Measurements from ENCODE around the gene TTC19.

Gene TTC19

DNA sequence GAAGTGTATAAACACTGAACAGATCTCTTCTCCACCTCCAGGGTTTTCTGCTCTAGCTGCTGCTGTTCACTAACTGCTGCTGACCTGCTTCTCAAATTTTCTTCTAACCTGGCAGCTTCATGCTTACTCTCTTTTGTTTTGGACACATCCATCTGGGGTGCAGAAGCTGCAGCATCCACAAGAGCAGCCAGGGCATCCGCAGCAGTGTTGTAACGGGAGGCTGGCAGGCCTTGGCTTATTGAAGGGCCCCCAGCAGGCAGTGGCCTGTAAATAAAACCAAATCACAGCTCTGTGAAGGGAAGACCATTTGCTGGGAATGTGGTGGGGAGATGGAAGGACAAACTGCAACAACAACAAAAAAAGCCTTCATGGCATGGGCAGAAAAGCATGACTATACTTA, 62.0 kb downstream of the TTC19 start:
- H3K27ac ChIP-seq (ENCODE audit: insufficient read depth in 1 of 2, low read depth in 1 of 2, low read length in 2 of 2, poor library complexity in 1 of 2, severe bottlenecking in 2 of 2): no peak overlapping the region
- no peak overlapping the region for H3K4me3 ChIP-seq (ENCODE audit: control insufficient read depth in 1 of 7, extremely low read depth in 1 of 7, insufficient read depth in 4 of 7, low read depth in 2 of 7, low read length in 6 of 7)
- CTCF ChIA-PET: no interaction called here
- H3K36me3 ChIP-seq (ENCODE audit: control insufficient read depth in 4 of 4, insufficient read depth in 4 of 4, low read length in 3 of 4): peaks cover 35 to 86% (median 59%) of the 10 kb centered on the region in 4 experiments
- DNase-seq: no peak
- POLR2A ChIA-PET: interaction anchor here (0.5 kb wide), 1 partner anchor 30 kb away, joined by 3 read pairs; no protein-coding TSS in a partner anchor
- H3K4me1 ChIP-seq (ENCODE audit: control extremely low read depth in 1 of 4, control insufficient read depth in 4 of 4, insufficient read depth in 4 of 4, low read length in 3 of 4): no peaks in the 10 kb centered on the region
- no peaks in the 10 kb centered on the region for H3K9me3 ChIP-seq (ENCODE audit: control extremely low read depth in 1 of 5, control insufficient read depth in 4 of 5, insufficient read depth in 2 of 5, low read depth in 1 of 5, low read length in 4 of 5)
- H3K27me3 ChIP-seq (replicated peaks in 2 of 5; ENCODE audit: control insufficient read depth in 4 of 5, insufficient read depth in 5 of 5, low read length in 4 of 5): no peaks in the 10 kb centered on the region
- WGBS (ENCODE audit: insufficient coverage): no CpG with 5 or more reads among the region's 2 CpGs

DNA sequence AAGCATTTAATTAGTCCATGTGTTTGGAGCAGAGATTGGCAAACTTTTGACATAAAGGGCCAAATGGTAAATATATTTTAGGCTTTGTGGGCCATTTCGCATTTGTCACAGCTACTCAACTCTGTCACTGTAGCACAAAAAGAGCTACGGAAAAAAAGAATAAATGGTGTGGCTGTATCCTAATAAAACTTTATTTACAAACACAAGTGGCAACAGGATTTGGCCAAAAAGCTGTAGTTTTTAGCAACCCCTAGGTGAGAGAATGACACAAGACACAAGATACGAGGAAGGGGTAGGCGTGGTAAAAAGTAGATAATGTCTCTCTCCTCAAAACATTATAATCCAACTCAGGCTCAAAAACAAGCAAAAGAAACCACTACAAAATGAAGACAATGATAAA, 66.5 kb downstream of the TTC19 start:
- Histone ChIP-seq H3K36me3 (ENCODE audit: control insufficient read depth in 4 of 4, insufficient read depth in 4 of 4, low read length in 3 of 4) (peaks cover 32 to 85% (median 61%) of the 10 kb centered on the region in 4 experiments), H3K9me3 (ENCODE audit: control extremely low read depth in 1 of 5, control insufficient read depth in 4 of 5, insufficient read depth in 2 of 5, low read depth in 1 of 5, low read length in 4 of 5) (no peaks in the 10 kb centered on the region), H3K4me3 (ENCODE audit: control insufficient read depth in 1 of 7, extremely low read depth in 1 of 7, insufficient read depth in 4 of 7, low read depth in 2 of 7, low read length in 6 of 7) (no peak overlapping the region), H3K27me3 (replicated peaks in 2 of 5; ENCODE audit: control insufficient read depth in 4 of 5, insufficient read depth in 5 of 5, low read length in 4 of 5) (no peaks in the 10 kb centered on the region), H3K27ac (ENCODE audit: insufficient read depth in 1 of 2, low read depth in 1 of 2, low read length in 2 of 2, poor library complexity in 1 of 2, severe bottlenecking in 2 of 2) (no peak overlapping the region), H3K4me1 (ENCODE audit: control extremely low read depth in 1 of 4, control insufficient read depth in 4 of 4, insufficient read depth in 4 of 4, low read length in 3 of 4) (no peaks in the 10 kb centered on the region)
- CTCF ChIA-PET: no interaction called here
- DNase-seq: no peak
- no CpG with 5 or more reads among the region's 4 CpGs for WGBS (ENCODE audit: insufficient coverage)
- POLR2A ChIA-PET: no interaction called here

DNA sequence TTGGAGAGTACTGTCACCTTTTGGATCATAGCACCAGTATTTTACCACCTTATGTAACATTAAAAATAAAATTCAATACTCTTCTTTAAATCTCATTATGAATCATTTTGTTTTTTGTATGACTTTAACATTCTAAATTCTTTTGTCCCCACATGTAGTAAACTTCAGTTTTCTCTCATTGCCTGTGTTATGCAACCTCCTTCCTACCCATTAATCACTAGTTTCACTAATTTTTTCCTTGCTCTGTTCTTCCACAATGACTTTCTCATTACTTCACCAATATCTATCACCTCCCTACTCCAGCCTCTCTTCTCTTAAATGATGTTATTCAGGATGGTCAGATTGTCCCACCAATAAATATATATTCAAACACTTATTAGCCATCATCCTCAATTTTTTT, 68.7 kb downstream of the TTC19 start:
- Histone ChIP-seq H3K36me3 (ENCODE audit: control insufficient read depth in 4 of 4, insufficient read depth in 4 of 4, low read length in 3 of 4) (peaks cover 29 to 82% (median 59%) of the 10 kb centered on the region in 4 experiments), H3K9me3 (ENCODE audit: control extremely low read depth in 1 of 5, control insufficient read depth in 4 of 5, insufficient read depth in 2 of 5, low read depth in 1 of 5, low read length in 4 of 5) (no peaks in the 10 kb centered on the region), H3K4me1 (ENCODE audit: control extremely low read depth in 1 of 4, control insufficient read depth in 4 of 4, insufficient read depth in 4 of 4, low read length in 3 of 4) (no peaks in the 10 kb centered on the region), H3K27me3 (replicated peaks in 2 of 5; ENCODE audit: control insufficient read depth in 4 of 5, insufficient read depth in 5 of 5, low read length in 4 of 5) (no peaks in the 10 kb centered on the region), H3K27ac (ENCODE audit: insufficient read depth in 1 of 2, low read depth in 1 of 2, low read length in 2 of 2, poor library complexity in 1 of 2, severe bottlenecking in 2 of 2) (no peak overlapping the region), H3K4me3 (ENCODE audit: control insufficient read depth in 1 of 7, extremely low read depth in 1 of 7, insufficient read depth in 4 of 7, low read depth in 2 of 7, low read length in 6 of 7) (no peak overlapping the region)
- ChIA-PET CTCF (interaction anchor here (0.8 kb wide), 1 partner anchor 87 kb away, joined by 3 read pairs; no protein-coding TSS in a partner anchor), POLR2A (no interaction called here)
- DNase-seq: no peak

DNA sequence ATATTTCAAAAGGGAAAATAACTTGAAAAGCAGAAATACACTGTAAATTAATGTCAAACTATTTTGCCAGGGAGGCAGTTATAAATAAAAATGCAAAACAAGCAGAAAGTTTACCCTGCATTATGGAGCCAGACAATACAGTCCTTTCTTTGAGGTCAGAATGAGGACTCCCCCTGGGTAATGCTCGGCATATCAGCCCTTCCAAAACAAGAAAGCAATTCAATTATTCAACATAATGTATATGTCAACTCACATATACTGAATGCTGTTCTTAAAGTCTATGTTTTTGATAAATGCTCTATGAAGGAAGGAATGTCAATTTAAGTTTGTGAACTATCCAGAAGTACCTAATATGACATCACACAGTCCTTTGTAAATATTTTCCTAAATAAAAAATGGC, 72.4 kb downstream of the TTC19 start:
- peaks cover 20 to 84% (median 55%) of the 10 kb centered on the region in 4 experiments for H3K36me3 ChIP-seq (ENCODE audit: control insufficient read depth in 4 of 4, insufficient read depth in 4 of 4, low read length in 3 of 4)
- DNase-seq: no peak
- H3K27ac ChIP-seq (ENCODE audit: insufficient read depth in 1 of 2, low read depth in 1 of 2, low read length in 2 of 2, poor library complexity in 1 of 2, severe bottlenecking in 2 of 2): no peak overlapping the region
- no peaks in the 10 kb centered on the region for H3K27me3 ChIP-seq (replicated peaks in 2 of 5; ENCODE audit: control insufficient read depth in 4 of 5, insufficient read depth in 5 of 5, low read length in 4 of 5)
- H3K9me3 ChIP-seq (ENCODE audit: control extremely low read depth in 1 of 5, control insufficient read depth in 4 of 5, insufficient read depth in 2 of 5, low read depth in 1 of 5, low read length in 4 of 5): no peaks in the 10 kb centered on the region
- CTCF ChIA-PET: interaction anchor here (0.7 to 2.5 kb wide), 2 partner anchors 10 to 14 kb away, joined by 3 to 10 read pairs; no protein-coding TSS in a partner anchor
- POLR2A ChIA-PET: no interaction called here
- WGBS (ENCODE audit: insufficient coverage): 100% methylated on average over 1 of the region's 1 CpG
- no peaks in the 10 kb centered on the region for H3K4me1 ChIP-seq (ENCODE audit: control extremely low read depth in 1 of 4, control insufficient read depth in 4 of 4, insufficient read depth in 4 of 4, low read length in 3 of 4)
- no peak overlapping the region for H3K4me3 ChIP-seq (ENCODE audit: control insufficient read depth in 1 of 7, extremely low read depth in 1 of 7, insufficient read depth in 4 of 7, low read depth in 2 of 7, low read length in 6 of 7)

DNA sequence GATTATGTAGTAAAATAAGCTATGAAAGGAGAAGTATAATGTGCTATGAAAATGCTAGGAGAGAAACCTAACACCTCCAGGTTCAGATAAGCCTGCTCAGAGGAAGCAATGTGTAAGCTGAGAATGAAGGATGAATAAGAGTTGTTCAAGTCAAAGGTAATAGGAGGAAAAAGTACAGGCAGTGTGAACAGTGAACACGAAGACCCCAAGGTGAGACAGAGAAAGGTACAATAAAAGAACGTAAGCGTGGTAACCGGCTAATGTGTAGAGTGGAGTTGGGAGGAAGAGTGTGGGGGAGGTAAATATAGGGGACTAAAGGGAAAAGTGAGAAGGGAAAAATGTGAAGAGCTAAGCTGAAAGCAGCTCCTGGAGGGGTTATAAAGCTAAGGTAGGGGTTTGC, 74.2 kb downstream of the TTC19 start:
- Histone ChIP-seq H3K9me3 (ENCODE audit: control extremely low read depth in 1 of 5, control insufficient read depth in 4 of 5, insufficient read depth in 2 of 5, low read depth in 1 of 5, low read length in 4 of 5) (no peaks in the 10 kb centered on the region), H3K27me3 (replicated peaks in 2 of 5; ENCODE audit: control insufficient read depth in 4 of 5, insufficient read depth in 5 of 5, low read length in 4 of 5) (no peaks in the 10 kb centered on the region), H3K4me1 (ENCODE audit: control extremely low read depth in 1 of 4, control insufficient read depth in 4 of 4, insufficient read depth in 4 of 4, low read length in 3 of 4) (no peaks in the 10 kb centered on the region), H3K36me3 (ENCODE audit: control insufficient read depth in 4 of 4, insufficient read depth in 4 of 4, low read length in 3 of 4) (peaks cover 22 to 82% (median 55%) of the 10 kb centered on the region in 4 experiments), H3K4me3 (ENCODE audit: control insufficient read depth in 1 of 7, extremely low read depth in 1 of 7, insufficient read depth in 4 of 7, low read depth in 2 of 7, low read length in 6 of 7) (no peak overlapping the region), H3K27ac (ENCODE audit: insufficient read depth in 1 of 2, low read depth in 1 of 2, low read length in 2 of 2, poor library complexity in 1 of 2, severe bottlenecking in 2 of 2) (no peak overlapping the region)
- ChIA-PET POLR2A (no interaction called here), CTCF (interaction anchor here (0.6 to 0.9 kb wide), 2 partner anchors 26 to 151 kb away, joined by 3 read pairs; no protein-coding TSS in a partner anchor)
- 100% methylated on average over 4 of the region's 4 CpGs for WGBS (ENCODE audit: insufficient coverage)
- no peak for DNase-seq

DNA sequence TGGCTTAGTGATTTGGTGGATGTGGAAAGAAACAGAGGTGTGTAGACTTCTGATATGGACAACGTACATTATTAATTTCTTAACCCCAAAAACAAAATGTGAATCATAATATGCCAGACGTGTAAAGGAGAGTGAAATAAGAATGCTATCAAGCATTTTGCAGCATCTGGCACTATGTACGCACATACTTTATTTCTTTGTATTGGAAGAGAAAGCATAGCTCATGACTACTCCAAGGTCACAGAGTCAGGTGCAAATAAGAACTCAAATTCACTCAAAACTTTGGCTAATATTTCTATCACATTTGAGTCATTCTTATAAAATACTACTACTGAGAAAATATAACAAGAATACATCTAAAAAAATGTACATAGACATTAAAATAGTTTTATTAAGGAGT, 74.8 kb downstream of the TTC19 start:
- H3K9me3 ChIP-seq (ENCODE audit: control extremely low read depth in 1 of 5, control insufficient read depth in 4 of 5, insufficient read depth in 2 of 5, low read depth in 1 of 5, low read length in 4 of 5): no peaks in the 10 kb centered on the region
- ChIA-PET POLR2A (no interaction called here), CTCF (no interaction called here)
- no peaks in the 10 kb centered on the region for H3K27me3 ChIP-seq (replicated peaks in 2 of 5; ENCODE audit: control insufficient read depth in 4 of 5, insufficient read depth in 5 of 5, low read length in 4 of 5)
- no peak overlapping the region for H3K27ac ChIP-seq (ENCODE audit: insufficient read depth in 1 of 2, low read depth in 1 of 2, low read length in 2 of 2, poor library complexity in 1 of 2, severe bottlenecking in 2 of 2)
- H3K36me3 ChIP-seq (ENCODE audit: control insufficient read depth in 4 of 4, insufficient read depth in 4 of 4, low read length in 3 of 4): peaks cover 25 to 82% (median 56%) of the 10 kb centered on the region in 4 experiments
- no peaks in the 10 kb centered on the region for H3K4me1 ChIP-seq (ENCODE audit: control extremely low read depth in 1 of 4, control insufficient read depth in 4 of 4, insufficient read depth in 4 of 4, low read length in 3 of 4)
- H3K4me3 ChIP-seq (ENCODE audit: control insufficient read depth in 1 of 7, extremely low read depth in 1 of 7, insufficient read depth in 4 of 7, low read depth in 2 of 7, low read length in 6 of 7): no peak overlapping the region
- no peak for DNase-seq
- 80% methylated on average over 1 of the region's 3 CpGs for WGBS (ENCODE audit: insufficient coverage)

DNA sequence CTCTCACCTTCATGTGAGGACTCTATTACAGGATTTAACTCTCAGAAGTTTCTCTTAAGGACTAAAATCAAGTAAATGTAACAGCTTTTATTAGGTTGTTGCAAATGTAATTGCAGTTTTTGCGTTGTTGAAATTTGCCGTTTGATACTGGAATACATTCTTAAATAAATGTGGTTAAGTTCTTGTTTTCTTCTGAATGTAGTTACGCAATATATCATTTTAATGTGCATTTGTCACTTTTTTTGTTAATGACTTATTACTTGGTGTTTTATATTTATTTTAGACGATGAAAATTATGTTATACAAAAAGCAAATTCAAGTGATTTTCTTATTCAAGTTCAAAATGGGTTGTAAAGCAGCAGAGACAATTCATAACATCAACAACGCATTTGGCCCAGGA, 76.3 kb downstream of the TTC19 start:
- H3K4me3 ChIP-seq (ENCODE audit: control insufficient read depth in 1 of 7, extremely low read depth in 1 of 7, insufficient read depth in 4 of 7, low read depth in 2 of 7, low read length in 6 of 7): no peak overlapping the region
- WGBS (ENCODE audit: insufficient coverage): 94% methylated on average over 3 of the region's 5 CpGs
- H3K27ac ChIP-seq (ENCODE audit: insufficient read depth in 1 of 2, low read depth in 1 of 2, low read length in 2 of 2, poor library complexity in 1 of 2, severe bottlenecking in 2 of 2): no peak overlapping the region
- peaks cover 27 to 79% (median 53%) of the 10 kb centered on the region in 4 experiments for H3K36me3 ChIP-seq (ENCODE audit: control insufficient read depth in 4 of 4, insufficient read depth in 4 of 4, low read length in 3 of 4)
- DNase-seq: no peak
- H3K27me3 ChIP-seq (replicated peaks in 2 of 5; ENCODE audit: control insufficient read depth in 4 of 5, insufficient read depth in 5 of 5, low read length in 4 of 5): no peaks in the 10 kb centered on the region
- CTCF ChIA-PET: no interaction called here
- H3K4me1 ChIP-seq (ENCODE audit: control extremely low read depth in 1 of 4, control insufficient read depth in 4 of 4, insufficient read depth in 4 of 4, low read length in 3 of 4): no peaks in the 10 kb centered on the region
- no peaks in the 10 kb centered on the region for H3K9me3 ChIP-seq (ENCODE audit: control extremely low read depth in 1 of 5, control insufficient read depth in 4 of 5, insufficient read depth in 2 of 5, low read depth in 1 of 5, low read length in 4 of 5)
- POLR2A ChIA-PET: no interaction called here
